ENCODE results near the gene GRIA1. TPM values are rescaled to one million over a fixed set of nuclear protein-coding genes. Genes with fewer than 3 reads are reported as not detected.

The GRIA1 gene
- total and polyA plus RNA-seq, 9 donors, result 0.11 to 1.4 (median 0.34) TPM; not detected in 2

DNA sequence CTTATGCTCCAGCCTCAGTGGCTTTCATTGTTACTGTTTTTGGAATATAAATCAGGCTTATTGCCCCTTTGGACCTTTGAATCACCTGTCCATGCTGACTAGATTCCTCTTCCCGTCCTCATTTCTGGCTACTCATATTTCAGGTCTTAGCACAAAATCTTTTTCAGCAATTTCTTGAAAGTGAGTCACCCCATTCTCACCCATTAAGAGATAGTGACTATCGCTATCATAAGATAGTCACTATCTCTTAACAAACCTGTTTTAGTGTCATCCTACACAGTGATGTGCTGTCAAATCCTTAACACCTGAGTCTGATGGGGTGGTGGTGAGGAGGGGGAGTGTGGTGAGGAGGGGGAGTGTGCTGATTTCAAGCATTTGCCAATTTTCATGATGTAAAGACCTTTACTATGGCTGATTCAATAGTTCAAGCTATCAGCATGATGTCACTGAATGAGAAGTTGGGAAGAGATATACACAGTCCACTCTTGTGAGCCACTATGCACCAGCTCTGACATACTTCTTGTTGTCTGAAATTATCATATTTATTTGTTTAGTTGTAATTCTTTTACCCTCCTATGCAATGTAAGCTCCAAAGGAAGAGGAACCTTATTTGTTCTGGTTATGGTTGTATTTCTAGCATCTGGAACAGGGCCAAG, 95.3 kb downstream of the GRIA1 start:
- no peak for DNase-seq
- Histone ChIP-seq H3K27ac (no peak overlapping the region), H3K27me3 (no peaks in the 10 kb centered on the region), H3K9me3 (no peaks in the 10 kb centered on the region), H3K4me1 (ENCODE audit: insufficient read depth) (no peaks in the 10 kb centered on the region), H3K36me3 (no peaks in the 10 kb centered on the region), H3K4me3 (no peak overlapping the region)
- WGBS, 3 donors, result 45 to 62% (median 54%) methylated on average over 2 of the region's 2 CpGs
- TF ChIP-seq, protein P1, sequence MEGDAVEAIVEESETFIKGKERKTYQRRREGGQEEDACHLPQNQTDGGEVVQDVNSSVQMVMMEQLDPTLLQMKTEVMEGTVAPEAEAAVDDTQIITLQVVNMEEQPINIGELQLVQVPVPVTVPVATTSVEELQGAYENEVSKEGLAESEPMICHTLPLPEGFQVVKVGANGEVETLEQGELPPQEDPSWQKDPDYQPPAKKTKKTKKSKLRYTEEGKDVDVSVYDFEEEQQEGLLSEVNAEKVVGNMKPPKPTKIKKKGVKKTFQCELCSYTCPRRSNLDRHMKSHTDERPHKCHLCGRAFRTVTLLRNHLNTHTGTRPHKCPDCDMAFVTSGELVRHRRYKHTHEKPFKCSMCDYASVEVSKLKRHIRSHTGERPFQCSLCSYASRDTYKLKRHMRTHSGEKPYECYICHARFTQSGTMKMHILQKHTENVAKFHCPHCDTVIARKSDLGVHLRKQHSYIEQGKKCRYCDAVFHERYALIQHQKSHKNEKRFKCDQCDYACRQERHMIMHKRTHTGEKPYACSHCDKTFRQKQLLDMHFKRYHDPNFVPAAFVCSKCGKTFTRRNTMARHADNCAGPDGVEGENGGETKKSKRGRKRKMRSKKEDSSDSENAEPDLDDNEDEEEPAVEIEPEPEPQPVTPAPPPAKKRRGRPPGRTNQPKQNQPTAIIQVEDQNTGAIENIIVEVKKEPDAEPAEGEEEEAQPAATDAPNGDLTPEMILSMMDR (IDR thresholded peaks at IDR 0.05), result no peak
- no peak for TF ChIP-seq EP300 (IDR thresholded peaks at IDR 0.05)
- no peak for TF ChIP-seq POLR2A (IDR thresholded peaks at IDR 0.05)
- intact Hi-C loops (cut with DNase I), result no loop called here

DNA sequence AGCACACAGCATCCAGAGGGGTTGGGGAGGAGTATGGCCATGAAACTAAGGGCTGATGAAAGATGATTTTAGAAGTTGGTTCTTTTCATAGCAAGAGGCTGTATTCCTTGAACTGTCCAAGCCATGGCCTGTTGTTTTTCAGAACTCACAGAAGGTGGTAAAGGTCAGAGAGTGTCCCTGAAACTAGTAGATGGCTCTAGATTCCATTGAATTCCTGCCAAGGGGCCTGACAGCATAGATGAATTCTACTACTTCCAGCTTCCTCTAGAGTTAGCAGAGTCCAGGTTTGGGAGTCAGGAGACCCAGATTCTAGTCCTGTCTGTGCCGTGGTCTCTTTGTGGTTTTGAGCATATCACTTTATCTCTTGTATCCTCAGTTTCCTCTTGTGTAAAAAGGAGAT, 101.6 kb downstream of the GRIA1 start:
- no peaks in the 10 kb centered on the region for H3K9me3 ChIP-seq
- no peak for DNase-seq
- H3K4me1 ChIP-seq (ENCODE audit: insufficient read depth), result no peaks in the 10 kb centered on the region
- intact Hi-C loops (cut with DNase I), result no loop called here
- TF ChIP-seq, protein P1 (IDR thresholded peaks at IDR 0.05), result no peak
- TF ChIP-seq POLR2A (IDR thresholded peaks at IDR 0.05) (no peak), EP300 (IDR thresholded peaks at IDR 0.05) (no peak)
- no peak overlapping the region for H3K4me3 ChIP-seq
- WGBS, 3 donors, result 41 to 55% (median 53%) methylated on average over 1 of the region's 1 CpG
- H3K27ac ChIP-seq, result no peak overlapping the region
- H3K27me3 ChIP-seq, result no peaks in the 10 kb centered on the region
- H3K36me3 ChIP-seq, result no peaks in the 10 kb centered on the region

DNA sequence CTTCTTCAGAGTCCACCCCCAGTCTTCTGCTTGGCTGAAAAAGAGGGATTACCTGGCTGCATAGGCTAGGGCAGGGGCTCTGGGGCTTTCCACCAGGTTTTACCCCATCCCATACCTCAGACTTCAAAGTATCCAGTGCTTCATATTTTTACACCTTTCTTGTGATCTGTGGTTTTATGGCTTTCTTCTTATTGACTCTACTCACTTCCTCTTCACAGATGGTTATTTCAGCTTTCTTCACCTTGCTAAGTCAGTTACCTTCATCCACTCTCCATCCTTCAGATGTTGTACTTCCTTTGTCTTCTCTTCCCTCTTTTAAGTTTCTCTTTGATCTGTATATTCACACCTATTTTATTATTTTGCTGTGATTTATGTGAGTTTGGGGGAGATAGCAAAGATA, 104.3 kb downstream of the GRIA1 start:
- no peaks in the 10 kb centered on the region for H3K4me1 ChIP-seq (ENCODE audit: insufficient read depth)
- TF ChIP-seq POLR2A (IDR thresholded peaks at IDR 0.05), result no peak
- TF ChIP-seq, protein P1 (IDR thresholded peaks at IDR 0.05), result no peak
- no peak for TF ChIP-seq EP300 (IDR thresholded peaks at IDR 0.05)
- no peak overlapping the region for H3K27ac ChIP-seq
- H3K36me3 ChIP-seq, result no peaks in the 10 kb centered on the region
- no peak overlapping the region for H3K4me3 ChIP-seq
- no peaks in the 10 kb centered on the region for H3K27me3 ChIP-seq
- no peaks in the 10 kb centered on the region for H3K9me3 ChIP-seq
- intact Hi-C loops (cut with DNase I), result no loop called here
- DNase-seq, result no peak

DNA sequence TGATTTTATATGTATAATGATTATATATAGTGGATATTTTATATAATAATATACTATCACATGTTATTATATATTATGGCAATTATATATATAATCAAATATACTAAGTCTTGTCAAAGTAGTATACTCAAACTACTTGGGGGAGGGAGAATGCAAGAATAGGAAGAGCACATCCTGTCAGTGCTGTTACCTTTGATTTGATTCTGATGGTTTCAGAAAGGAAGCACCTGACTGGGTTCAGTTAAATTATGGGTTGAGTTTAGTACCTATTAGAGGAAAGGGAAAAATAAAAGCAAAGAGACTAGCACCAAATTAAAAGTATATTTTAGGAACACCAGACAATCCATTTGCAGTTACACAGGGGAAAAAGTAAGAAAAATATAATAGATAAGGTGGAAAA, 107.6 kb downstream of the GRIA1 start:
- DNase-seq, result no peak
- no peaks in the 10 kb centered on the region for H3K36me3 ChIP-seq
- H3K27me3 ChIP-seq, result no peaks in the 10 kb centered on the region
- no peaks in the 10 kb centered on the region for H3K9me3 ChIP-seq
- no peak overlapping the region for H3K4me3 ChIP-seq
- no peak for TF ChIP-seq EP300 (IDR thresholded peaks at IDR 0.05)
- TF ChIP-seq POLR2A (IDR thresholded peaks at IDR 0.05), result no peak
- TF ChIP-seq, protein P1 (IDR thresholded peaks at IDR 0.05), result no peak
- H3K4me1 ChIP-seq (ENCODE audit: insufficient read depth), result no peaks in the 10 kb centered on the region
- intact Hi-C loops (cut with DNase I), result no loop called here
- no peak overlapping the region for H3K27ac ChIP-seq
